ENCODE data around the gene NENF. TPM values are rescaled to one million over a fixed set of nuclear protein-coding genes. Genes with fewer than 3 reads are reported as not detected.

Gene NENF
- polyA plus RNA-seq, 1 donor from 2014 or later, result 7.9 TPM

DNA sequence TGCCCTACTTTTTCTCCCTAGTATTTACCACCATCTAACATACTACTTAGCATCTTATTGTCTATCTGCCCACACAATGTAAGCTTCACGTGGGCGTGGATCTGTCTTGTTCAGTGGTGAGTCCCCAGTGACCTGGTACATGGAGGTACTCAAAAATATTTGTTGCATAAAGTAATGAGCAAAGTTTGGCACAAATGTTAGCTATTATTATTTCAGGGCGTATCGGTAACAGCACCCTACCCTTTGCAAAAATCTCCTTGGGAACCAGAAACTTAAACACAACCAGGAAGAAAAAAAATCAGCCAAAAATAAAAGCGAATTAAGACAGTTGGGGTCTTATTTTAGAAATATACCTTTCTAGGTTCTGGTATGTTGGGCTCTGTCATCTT lies 454 bp upstream of the NENF start:
- H3F3A ChIP-seq (ENCODE audit: insufficient read depth, low read length, poor library complexity, severe bottlenecking), result no peaks in the 10 kb centered on the region
- H3K9me2 ChIP-seq (ENCODE audit: insufficient read depth, low read length), result no peaks in the 10 kb centered on the region
- H4K20me1 ChIP-seq (ENCODE audit: insufficient read depth), result no peaks in the 10 kb centered on the region
- no peak overlapping the region for H3K9ac ChIP-seq (ENCODE audit: low read length)
- H3K36me3 ChIP-seq (ENCODE audit: insufficient read depth, low read length), result no peaks in the 10 kb centered on the region
- H3K27me3 ChIP-seq (ENCODE audit: insufficient read depth, low read depth, low read length), result peaks cover 6% of the 10 kb centered on the region
- no peak overlapping the region for H3K27ac ChIP-seq (ENCODE audit: low read length)
- no peaks in the 10 kb centered on the region for H3K9me3 ChIP-seq (ENCODE audit: low read length)
- H3K79me2 ChIP-seq (replicated peaks; ENCODE audit: insufficient read depth, low read length), result no peaks in the 10 kb centered on the region
- no peak overlapping the region for H2AFZ ChIP-seq (ENCODE audit: low read depth, low read length)
- peak overlapping the region; percentile 58 for H3K4me3 ChIP-seq (ENCODE audit: low read length)
- H3K4me2 ChIP-seq (ENCODE audit: low read length), result no peak overlapping the region
- TF ChIP-seq, protein P1, sequence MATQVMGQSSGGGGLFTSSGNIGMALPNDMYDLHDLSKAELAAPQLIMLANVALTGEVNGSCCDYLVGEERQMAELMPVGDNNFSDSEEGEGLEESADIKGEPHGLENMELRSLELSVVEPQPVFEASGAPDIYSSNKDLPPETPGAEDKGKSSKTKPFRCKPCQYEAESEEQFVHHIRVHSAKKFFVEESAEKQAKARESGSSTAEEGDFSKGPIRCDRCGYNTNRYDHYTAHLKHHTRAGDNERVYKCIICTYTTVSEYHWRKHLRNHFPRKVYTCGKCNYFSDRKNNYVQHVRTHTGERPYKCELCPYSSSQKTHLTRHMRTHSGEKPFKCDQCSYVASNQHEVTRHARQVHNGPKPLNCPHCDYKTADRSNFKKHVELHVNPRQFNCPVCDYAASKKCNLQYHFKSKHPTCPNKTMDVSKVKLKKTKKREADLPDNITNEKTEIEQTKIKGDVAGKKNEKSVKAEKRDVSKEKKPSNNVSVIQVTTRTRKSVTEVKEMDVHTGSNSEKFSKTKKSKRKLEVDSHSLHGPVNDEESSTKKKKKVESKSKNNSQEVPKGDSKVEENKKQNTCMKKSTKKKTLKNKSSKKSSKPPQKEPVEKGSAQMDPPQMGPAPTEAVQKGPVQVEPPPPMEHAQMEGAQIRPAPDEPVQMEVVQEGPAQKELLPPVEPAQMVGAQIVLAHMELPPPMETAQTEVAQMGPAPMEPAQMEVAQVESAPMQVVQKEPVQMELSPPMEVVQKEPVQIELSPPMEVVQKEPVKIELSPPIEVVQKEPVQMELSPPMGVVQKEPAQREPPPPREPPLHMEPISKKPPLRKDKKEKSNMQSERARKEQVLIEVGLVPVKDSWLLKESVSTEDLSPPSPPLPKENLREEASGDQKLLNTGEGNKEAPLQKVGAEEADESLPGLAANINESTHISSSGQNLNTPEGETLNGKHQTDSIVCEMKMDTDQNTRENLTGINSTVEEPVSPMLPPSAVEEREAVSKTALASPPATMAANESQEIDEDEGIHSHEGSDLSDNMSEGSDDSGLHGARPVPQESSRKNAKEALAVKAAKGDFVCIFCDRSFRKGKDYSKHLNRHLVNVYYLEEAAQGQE (IDR thresholded peaks at IDR 0.05; ENCODE audit: borderline replicate concordance), result no peak
- TF ChIP-seq MXI1 (conservative IDR thresholded peaks at IDR 0.05; ENCODE audit: poor library complexity, severe bottlenecking), result no peak
- TF ChIP-seq EP300 (conservative IDR thresholded peaks at IDR 0.05; ENCODE audit: poor library complexity, severe bottlenecking), result no peak
- no peak for TF ChIP-seq EZH2 (IDR thresholded peaks at IDR 0.05; ENCODE audit: borderline replicate concordance, insufficient read depth, low read length, poor library complexity, severe bottlenecking)
- no peak for TF ChIP-seq RAD21 (conservative IDR thresholded peaks at IDR 0.05)
- TF ChIP-seq, protein P2, sequence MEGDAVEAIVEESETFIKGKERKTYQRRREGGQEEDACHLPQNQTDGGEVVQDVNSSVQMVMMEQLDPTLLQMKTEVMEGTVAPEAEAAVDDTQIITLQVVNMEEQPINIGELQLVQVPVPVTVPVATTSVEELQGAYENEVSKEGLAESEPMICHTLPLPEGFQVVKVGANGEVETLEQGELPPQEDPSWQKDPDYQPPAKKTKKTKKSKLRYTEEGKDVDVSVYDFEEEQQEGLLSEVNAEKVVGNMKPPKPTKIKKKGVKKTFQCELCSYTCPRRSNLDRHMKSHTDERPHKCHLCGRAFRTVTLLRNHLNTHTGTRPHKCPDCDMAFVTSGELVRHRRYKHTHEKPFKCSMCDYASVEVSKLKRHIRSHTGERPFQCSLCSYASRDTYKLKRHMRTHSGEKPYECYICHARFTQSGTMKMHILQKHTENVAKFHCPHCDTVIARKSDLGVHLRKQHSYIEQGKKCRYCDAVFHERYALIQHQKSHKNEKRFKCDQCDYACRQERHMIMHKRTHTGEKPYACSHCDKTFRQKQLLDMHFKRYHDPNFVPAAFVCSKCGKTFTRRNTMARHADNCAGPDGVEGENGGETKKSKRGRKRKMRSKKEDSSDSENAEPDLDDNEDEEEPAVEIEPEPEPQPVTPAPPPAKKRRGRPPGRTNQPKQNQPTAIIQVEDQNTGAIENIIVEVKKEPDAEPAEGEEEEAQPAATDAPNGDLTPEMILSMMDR (IDR thresholded peaks at IDR 0.05; ENCODE audit: poor library complexity, severe bottlenecking), result no peak
- no peak for TF ChIP-seq TAF1 (IDR thresholded peaks at IDR 0.05; ENCODE audit: low read depth)
- TF ChIP-seq POLR2AphosphoS5 (IDR thresholded peaks at IDR 0.05), result no peak
- no peak for TF ChIP-seq SMC3 (conservative IDR thresholded peaks at IDR 0.05; ENCODE audit: poor library complexity)

DNA sequence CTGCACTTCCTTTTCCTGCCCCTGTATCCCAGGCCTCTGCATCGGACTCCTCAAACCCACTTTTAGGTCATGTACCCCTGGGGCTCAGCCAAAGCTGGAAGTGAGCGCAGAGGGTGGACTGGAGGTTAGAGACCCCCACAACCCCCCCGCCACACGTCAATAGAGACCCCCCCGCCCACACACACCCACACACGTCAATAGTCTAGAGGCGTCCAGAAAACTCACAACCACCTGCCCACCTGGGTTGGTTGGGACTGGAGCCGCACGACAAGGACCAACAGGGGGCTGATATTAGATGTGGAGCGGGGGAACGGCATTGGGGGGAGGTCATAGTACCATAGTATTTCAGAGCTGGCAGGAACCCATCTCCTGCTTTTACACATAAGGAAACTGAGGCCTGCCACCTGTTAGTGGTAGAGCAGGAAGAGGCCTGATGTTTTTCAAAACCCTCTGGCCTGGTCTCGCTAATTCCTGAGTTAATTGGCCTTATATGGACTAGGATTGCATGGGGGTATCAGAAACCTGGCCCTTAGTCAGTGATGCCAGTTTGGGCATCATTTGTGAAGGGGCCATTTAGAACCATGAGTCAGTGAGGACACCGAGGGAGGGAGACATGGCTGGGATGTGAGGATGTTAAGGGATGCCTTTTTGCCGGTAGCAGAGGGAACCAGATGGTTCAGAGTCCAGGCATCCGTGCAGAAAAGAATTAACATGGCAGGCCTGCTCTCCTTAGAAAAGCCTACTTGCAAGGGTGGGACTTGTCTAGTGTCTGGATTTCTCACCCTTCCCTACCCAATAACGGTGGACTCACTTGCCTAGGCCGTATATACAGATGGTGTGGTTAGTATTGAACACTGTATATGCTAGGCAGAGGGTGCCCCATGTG lies 1.1 kb downstream of the NENF start:
- no peaks in the 10 kb centered on the region for H3F3A ChIP-seq (ENCODE audit: insufficient read depth, low read length, poor library complexity, severe bottlenecking)
- no peaks in the 10 kb centered on the region for H3K79me2 ChIP-seq (replicated peaks; ENCODE audit: insufficient read depth, low read length)
- H4K20me1 ChIP-seq (ENCODE audit: insufficient read depth), result no peaks in the 10 kb centered on the region
- no peaks in the 10 kb centered on the region for H3K9me2 ChIP-seq (ENCODE audit: insufficient read depth, low read length)
- no peaks in the 10 kb centered on the region for H3K36me3 ChIP-seq (ENCODE audit: insufficient read depth, low read length)
- H3K27ac ChIP-seq (ENCODE audit: low read length), result no peak overlapping the region
- H3K4me3 ChIP-seq (ENCODE audit: low read length), result peak overlapping the region; percentile 56
- no peak overlapping the region for H2AFZ ChIP-seq (ENCODE audit: low read depth, low read length)
- H3K4me2 ChIP-seq (ENCODE audit: low read length), result no peak overlapping the region
- peaks cover 6% of the 10 kb centered on the region for H3K27me3 ChIP-seq (ENCODE audit: insufficient read depth, low read depth, low read length)
- H3K9me3 ChIP-seq (ENCODE audit: low read length), result no peaks in the 10 kb centered on the region
- TF ChIP-seq POLR2AphosphoS5 (IDR thresholded peaks at IDR 0.05) (no peak), MXI1 (conservative IDR thresholded peaks at IDR 0.05; ENCODE audit: poor library complexity, severe bottlenecking) (no peak), RAD21 (conservative IDR thresholded peaks at IDR 0.05) (no peak), TAF1 (IDR thresholded peaks at IDR 0.05; ENCODE audit: low read depth) (no peak), SMC3 (conservative IDR thresholded peaks at IDR 0.05; ENCODE audit: poor library complexity) (no peak), EZH2 (IDR thresholded peaks at IDR 0.05; ENCODE audit: borderline replicate concordance, insufficient read depth, low read length, poor library complexity, severe bottlenecking) (no peak), EP300 (conservative IDR thresholded peaks at IDR 0.05; ENCODE audit: poor library complexity, severe bottlenecking) (no peak)
- TF ChIP-seq, protein P1 (IDR thresholded peaks at IDR 0.05; ENCODE audit: borderline replicate concordance), result no peak
- TF ChIP-seq, protein P2 (IDR thresholded peaks at IDR 0.05; ENCODE audit: poor library complexity, severe bottlenecking), result no peak
- no peak overlapping the region for H3K9ac ChIP-seq (ENCODE audit: low read length)

Measured in neural cell (in vitro differentiated cells).